ENCODE data around the gene DLGAP4.

DNA sequence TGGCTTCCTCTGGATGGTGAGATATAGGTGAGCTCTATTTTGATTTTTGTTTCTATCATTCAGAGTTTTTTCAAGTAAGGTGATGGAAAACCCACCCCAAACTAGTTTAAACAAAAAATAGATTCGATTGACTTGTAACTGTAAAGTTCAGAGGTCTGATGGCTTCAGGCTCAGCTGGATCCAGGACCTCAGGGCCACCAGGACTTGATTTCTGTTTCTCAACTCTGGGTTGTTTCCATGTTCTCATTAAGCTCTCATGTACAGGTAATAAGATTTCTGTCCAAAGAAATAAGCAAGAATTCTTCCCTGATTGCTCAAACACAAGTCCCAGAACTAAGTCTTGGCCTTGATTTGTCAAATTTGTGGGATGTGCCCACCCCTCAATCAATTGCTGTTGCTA, 67.0 kb downstream of the DLGAP4 start:
- TF ChIP-seq EZH2phosphoT487 (IDR thresholded peaks at IDR 0.05; ENCODE audit: insufficient read depth, low read depth) (no peak), EZH2 (IDR thresholded peaks at IDR 0.05; ENCODE audit: insufficient read depth, poor library complexity, severe bottlenecking) (no peak)
